Large intestine (tissue), 3 donors: ENCODE results near the gene LSM10. TPM values are rescaled to one million over a fixed set of nuclear protein-coding genes. Genes with fewer than 3 reads are reported as not detected.

Experiments
- DNase-seq, 2 donors: peaks; one replicate each; pipeline versions ENCODE4 v3.0.0 to v3.0.0-alpha.2; 2013
- H3K27ac ChIP-seq: one replicate; pipeline ENCODE4 v1.5.1; 2013; ENCODE audit warnings: low read length
- H3K27me3 ChIP-seq: 2 replicates; pipeline ENCODE4 v1.6.1; 2013; ENCODE audit warnings: low read length; ENCODE audit not compliant: control insufficient read depth, insufficient read depth
- H3K36me3 ChIP-seq: 2 replicates; pipeline ENCODE4 v1.6.1; 2013; ENCODE audit warnings: low read length; ENCODE audit not compliant: control insufficient read depth, insufficient read depth
- H3K4me1 ChIP-seq: one replicate; pipeline ENCODE4 v1.6.1; 2013; ENCODE audit warnings: low read length; ENCODE audit not compliant: control insufficient read depth, insufficient read depth
- H3K4me3 ChIP-seq: one replicate; pipeline ENCODE4 v1.5.1; 2013; ENCODE audit warnings: low read length
- H3K9me3 ChIP-seq: one replicate; pipeline ENCODE4 v1.6.1; 2013; ENCODE audit warnings: mild to moderate bottlenecking, low read depth, low read length, moderate library complexity; ENCODE audit not compliant: control insufficient read depth
- WGBS: methylation state at CpG from one replicate; pipeline ENCODE4 v1.1.5; 2013; ENCODE audit warnings: low lambda C conversion rate; ENCODE audit not compliant: insufficient coverage; 5-methylcytosine and 5-hydroxymethylcytosine counted together
- polyA plus RNA-seq: library from polyadenylated mRNA; unstranded; fragments of 120-200 nt; gene quantifications from one replicate; pipeline ENCODE4 v1.2.1, GENCODE V29; 2013

Gene LSM10
- polyA plus RNA-seq, 1 donor: 28.3 TPM

GRCh38 chr1:36367798-36368197, 29.9 kb downstream of the LSM10 start:
- peak in 1 of 2 donors; percentile 45 for DNase-seq
- H3K9me3 ChIP-seq: no peaks in the 10 kb centered on the region
- H3K27me3 ChIP-seq: no peaks in the 10 kb centered on the region
- H3K36me3 ChIP-seq: peaks cover 31% of the 10 kb centered on the region
- peak overlapping the region; percentile 27 for H3K27ac ChIP-seq
- H3K4me3 ChIP-seq: no peak overlapping the region
- WGBS: 20% methylated on average over 1 of the region's 4 CpGs
- H3K4me1 ChIP-seq: peaks cover 31% of the 10 kb centered on the region

GRCh38 chr1:36367066-36367465, 30.6 kb downstream of the LSM10 start:
- H3K4me1 ChIP-seq: peaks cover 24% of the 10 kb centered on the region
- peak overlapping the region; percentile 27 for H3K27ac ChIP-seq
- no peak overlapping the region for H3K4me3 ChIP-seq
- no peak for DNase-seq
- no CpG with 5 or more reads among the region's 5 CpGs for WGBS
- H3K9me3 ChIP-seq: no peaks in the 10 kb centered on the region
- peaks cover 35% of the 10 kb centered on the region for H3K36me3 ChIP-seq
- no peaks in the 10 kb centered on the region for H3K27me3 ChIP-seq

GRCh38 chr1:36366091-36366661, 31.5 kb downstream of the LSM10 start:
- H3K9me3 ChIP-seq: no peaks in the 10 kb centered on the region
- DNase-seq: peak; percentile 43 to 52
- peaks cover 44% of the 10 kb centered on the region for H3K36me3 ChIP-seq
- peaks cover 18% of the 10 kb centered on the region for H3K4me1 ChIP-seq
- no peaks in the 10 kb centered on the region for H3K27me3 ChIP-seq
- H3K4me3 ChIP-seq: no peak overlapping the region
- WGBS: no CpG with 5 or more reads among the region's 18 CpGs
- H3K27ac ChIP-seq: peak overlapping the region; percentile 57

- H3K4me3 ChIP-seq: no peak overlapping the region
- H3K9me3 ChIP-seq: no peaks in the 10 kb centered on the region
- no peaks in the 10 kb centered on the region for H3K27me3 ChIP-seq
- WGBS: no CpG with 5 or more reads among the region's 1 CpG
- H3K36me3 ChIP-seq: peaks cover 46% of the 10 kb centered on the region
- no peak overlapping the region for H3K27ac ChIP-seq
- peaks cover 18% of the 10 kb centered on the region for H3K4me1 ChIP-seq
- DNase-seq: no peak
These were observed 32.3 kb downstream of the LSM10 start for GRCh38 chr1:36365381-36365780.

DNA sequence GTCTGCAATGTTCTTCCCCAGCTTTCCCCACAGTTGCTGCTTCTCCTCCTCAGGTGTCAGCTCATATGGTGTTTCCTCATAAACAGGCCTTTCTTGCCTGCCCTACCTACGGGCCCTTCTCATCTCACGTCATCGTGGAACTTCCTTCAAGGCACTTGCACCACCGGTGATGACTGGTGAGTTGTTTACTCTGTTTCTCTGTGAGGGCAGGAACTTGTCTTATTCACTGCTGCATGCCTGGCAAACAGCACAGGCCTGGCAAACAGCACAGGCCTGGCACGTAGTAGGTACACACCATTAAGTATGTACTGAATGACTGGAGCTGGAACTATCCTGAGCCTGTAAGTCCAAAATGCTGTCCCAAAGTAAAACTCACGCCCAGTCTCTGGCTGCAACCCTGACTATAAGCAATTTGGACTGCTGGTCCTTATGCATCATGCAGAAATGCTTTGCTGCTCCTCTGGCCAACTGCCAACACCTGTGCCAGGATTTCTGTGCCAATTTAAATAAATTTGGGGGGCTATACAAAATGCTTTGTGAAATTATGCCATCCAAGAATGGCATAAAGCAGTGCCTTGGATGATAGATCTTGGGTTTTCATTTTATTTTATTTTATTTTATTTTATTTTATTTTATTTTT, 37.7 kb downstream of the LSM10 start:
- no CpG with 5 or more reads among the region's 6 CpGs for WGBS
- Histone ChIP-seq H3K27ac (no peak overlapping the region), H3K36me3 (peaks cover 66% of the 10 kb centered on the region)

GRCh38 chr1:36359383-36359782, 38.3 kb downstream of the LSM10 start:
- Histone ChIP-seq H3K27ac (no peak overlapping the region), H3K27me3 (no peaks in the 10 kb centered on the region), H3K4me3 (no peak overlapping the region), H3K9me3 (no peaks in the 10 kb centered on the region), H3K36me3 (peaks cover 72% of the 10 kb centered on the region), H3K4me1 (no peaks in the 10 kb centered on the region)
- DNase-seq: no peak
- no CpG with 5 or more reads among the region's 5 CpGs for WGBS

More for the DNA sequence above, 37.7 kb downstream of the LSM10 start:
- Histone ChIP-seq H3K27me3 (no peaks in the 10 kb centered on the region), H3K4me3 (no peak overlapping the region), H3K9me3 (no peaks in the 10 kb centered on the region), H3K4me1 (no peaks in the 10 kb centered on the region)
- no peak for DNase-seq

GRCh38 chr1:36358514-36359084, 39.1 kb downstream of the LSM10 start:
- Histone ChIP-seq H3K27ac (no peak overlapping the region), H3K36me3 (peaks cover 78% of the 10 kb centered on the region), H3K4me1 (no peaks in the 10 kb centered on the region), H3K4me3 (no peak overlapping the region), H3K9me3 (no peaks in the 10 kb centered on the region), H3K27me3 (no peaks in the 10 kb centered on the region)
- WGBS: 100% methylated on average over 4 of the region's 13 CpGs
- DNase-seq: no peak

GRCh38 chr1:36355811-36356210, 41.9 kb downstream of the LSM10 start:
- WGBS: no CpG with 5 or more reads among the region's 4 CpGs
- Histone ChIP-seq H3K4me1 (peaks cover 7% of the 10 kb centered on the region), H3K9me3 (no peaks in the 10 kb centered on the region), H3K36me3 (peaks cover 80% of the 10 kb centered on the region), H3K4me3 (no peak overlapping the region), H3K27ac (no peak overlapping the region), H3K27me3 (no peaks in the 10 kb centered on the region)
- DNase-seq: no peak

DNA sequence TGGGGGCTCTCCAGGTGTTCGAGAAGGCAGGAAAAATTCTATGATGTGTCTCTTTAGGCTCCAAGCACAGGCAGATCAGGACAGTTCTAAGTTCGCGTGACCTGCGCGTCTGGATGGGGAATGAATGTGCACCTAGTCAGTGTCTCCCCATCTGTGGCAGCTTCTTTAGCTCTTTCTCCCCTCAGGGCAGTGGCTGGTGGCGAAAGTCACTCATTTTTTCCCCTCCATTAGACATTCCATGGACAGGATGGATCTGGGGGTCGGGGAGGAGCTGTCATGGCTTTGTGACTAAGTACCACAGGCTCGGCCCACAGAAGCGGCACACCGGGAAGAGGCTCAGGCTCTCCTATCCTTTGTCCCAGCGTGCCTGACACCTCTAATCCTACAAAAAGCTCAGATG, 43.2 kb downstream of the LSM10 start:
- no CpG with 5 or more reads among the region's 11 CpGs for WGBS
- peaks cover 85% of the 10 kb centered on the region for H3K36me3 ChIP-seq

DNA sequence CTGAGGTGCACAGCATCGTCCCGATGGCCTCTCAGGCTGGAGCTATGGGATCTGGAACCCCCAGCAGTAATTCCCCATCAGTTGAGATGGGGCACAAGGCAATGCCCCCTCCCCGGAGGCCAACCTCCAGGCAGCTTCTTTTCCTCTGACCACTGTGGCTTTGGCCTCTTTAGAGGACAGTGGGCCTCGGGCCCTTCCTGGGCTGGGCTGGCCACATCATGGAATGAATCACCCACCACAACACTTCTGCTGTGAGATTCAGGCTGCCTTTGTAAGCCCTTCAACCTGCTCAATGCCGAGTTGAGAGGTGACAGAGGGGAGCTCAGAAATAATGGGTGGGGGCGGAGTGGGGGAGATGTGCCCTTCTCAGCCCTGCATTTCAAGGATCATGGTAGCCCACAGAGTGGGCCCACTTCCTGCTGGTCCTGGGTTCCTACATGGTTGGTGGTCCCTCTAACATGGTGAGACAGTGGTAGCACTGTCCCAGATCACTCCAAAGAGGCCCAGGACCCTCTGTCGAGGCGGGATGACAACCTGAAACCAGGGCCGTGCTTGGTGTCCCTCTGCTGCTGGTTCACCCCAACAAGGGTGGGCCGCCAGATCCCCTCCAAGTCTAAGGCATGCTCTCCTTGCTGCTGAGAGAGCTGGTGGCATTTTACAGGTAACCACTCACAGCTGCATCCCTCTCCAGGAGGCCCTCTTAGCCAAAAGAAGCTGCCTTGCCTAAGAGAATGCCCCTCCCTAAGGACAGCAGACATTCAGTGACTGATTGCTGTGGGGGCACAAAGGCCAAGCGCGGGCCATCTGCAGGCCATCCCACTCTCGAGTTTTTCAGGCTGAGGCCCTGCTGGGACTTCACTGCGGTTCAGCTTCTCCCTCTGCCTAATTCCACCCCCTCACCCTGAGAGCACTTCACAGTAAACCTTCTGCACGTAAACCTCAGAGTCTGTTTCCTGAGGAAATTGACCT, 44.5 kb downstream of the LSM10 start:
- no CpG with 5 or more reads among the region's 15 CpGs for WGBS
- H3K27ac ChIP-seq: no peak overlapping the region
- no peaks in the 10 kb centered on the region for H3K27me3 ChIP-seq
- H3K36me3 ChIP-seq: peaks cover 84% of the 10 kb centered on the region
- H3K9me3 ChIP-seq: no peaks in the 10 kb centered on the region
- no peak for DNase-seq
- H3K4me3 ChIP-seq: no peak overlapping the region
- peaks cover 7% of the 10 kb centered on the region for H3K4me1 ChIP-seq

More for the DNA sequence above, 43.2 kb downstream of the LSM10 start:
- no peak for DNase-seq
- Histone ChIP-seq H3K27me3 (no peaks in the 10 kb centered on the region), H3K27ac (no peak overlapping the region), H3K9me3 (no peaks in the 10 kb centered on the region), H3K4me1 (peaks cover 7% of the 10 kb centered on the region), H3K4me3 (no peak overlapping the region)
